Fibroblast of gingiva (primary cell): Measurements from ENCODE around the gene UCHL3.

Experiments used
- DNase-seq: peaks from one replicate; pipeline ENCODE4 v3.0.0-alpha.2; 2011; ENCODE audit warnings: low read depth

UCHL3 gene

GRCh38 chr13:75621147-75621546 lies 71.6 kb downstream of the UCHL3 start:
- peak; percentile 72 for DNase-seq

DNA sequence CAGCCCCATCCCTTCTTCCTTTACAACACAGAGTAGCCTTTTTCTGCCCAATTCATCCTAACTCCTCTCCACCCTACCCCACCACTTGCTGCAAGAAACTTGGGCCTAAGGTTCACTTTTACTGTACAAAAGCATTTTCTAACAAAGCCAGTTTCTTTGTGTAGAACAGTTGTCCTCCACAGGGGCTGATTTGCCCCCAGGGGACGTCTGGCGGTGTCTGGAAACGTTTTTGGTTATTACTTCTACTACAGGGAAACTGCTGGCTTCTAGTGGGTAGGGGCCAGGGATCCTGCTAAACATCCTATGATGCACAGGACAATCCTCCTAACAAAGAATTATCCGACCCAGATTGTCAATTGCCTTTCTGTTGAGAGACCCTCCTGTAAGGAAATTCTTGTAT lies 79.2 kb downstream of the UCHL3 start:
- DNase-seq, result no peak

DNA sequence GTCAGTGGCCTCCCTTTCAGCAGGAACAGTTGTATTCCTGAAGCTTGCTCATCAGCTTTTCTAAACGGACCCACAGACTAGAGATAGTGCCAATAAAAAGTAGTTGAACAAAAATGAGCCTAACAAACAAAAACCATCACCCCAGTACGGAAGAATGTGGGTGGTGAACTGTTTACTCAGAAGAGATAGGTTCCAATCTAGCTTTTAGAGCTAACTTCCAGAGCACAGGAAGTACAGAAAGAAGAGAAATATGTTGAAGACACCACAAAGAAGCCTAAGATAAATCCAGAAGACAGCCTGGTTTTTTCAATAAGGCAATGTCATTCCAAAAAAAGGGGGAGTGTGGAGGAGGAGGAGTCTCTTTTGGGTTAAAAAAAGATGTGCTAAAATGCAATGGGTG lies 83.7 kb downstream of the UCHL3 start:
- peak; percentile 76 for DNase-seq

GRCh38 chr13:75635101-75635827 lies 85.7 kb downstream of the UCHL3 start:
- peak; percentile 12 for DNase-seq

GRCh38 chr13:75635828-75636435 lies 86.3 kb downstream of the UCHL3 start, which contains the start of gene LMO7:
TSS of gene LMO7 (plus strand) at chr13:75636330. CDS start at chr13:75636658, 328 bp downstream.
- DNase-seq, result peak; percentile 62

- DNase-seq, result peak; percentile 20
Measured at GRCh38 chr13:75636436-75637180, 87.0 kb downstream of the UCHL3 start.

DNA sequence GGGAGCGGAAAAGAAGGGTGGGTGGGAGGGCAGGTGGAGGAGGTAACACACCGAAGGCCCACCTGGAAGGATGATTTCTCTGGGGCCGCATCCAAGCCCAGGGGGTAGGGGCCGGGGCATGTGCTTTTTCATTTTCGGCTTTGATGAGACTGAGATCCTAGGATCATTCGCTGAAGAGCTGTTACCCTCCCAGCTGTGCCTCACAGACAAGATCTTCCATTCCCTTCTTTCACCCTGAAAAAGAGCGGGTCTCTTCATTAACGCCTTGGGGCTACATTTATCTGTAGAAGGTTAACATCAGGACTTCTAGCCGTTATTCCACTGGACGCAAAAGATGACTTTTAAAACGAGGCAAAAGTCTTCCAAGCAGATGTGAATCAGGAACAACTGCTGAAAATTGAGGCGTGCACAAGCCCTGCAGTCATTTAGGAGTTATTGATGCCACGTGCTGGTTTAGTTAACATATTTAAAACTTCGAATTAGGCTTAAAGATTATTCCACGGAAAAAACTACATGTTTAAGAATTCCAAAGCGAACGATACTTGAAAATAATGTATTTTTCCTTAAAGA lies 87.7 kb downstream of the UCHL3 start:
- no peak for DNase-seq

DNA sequence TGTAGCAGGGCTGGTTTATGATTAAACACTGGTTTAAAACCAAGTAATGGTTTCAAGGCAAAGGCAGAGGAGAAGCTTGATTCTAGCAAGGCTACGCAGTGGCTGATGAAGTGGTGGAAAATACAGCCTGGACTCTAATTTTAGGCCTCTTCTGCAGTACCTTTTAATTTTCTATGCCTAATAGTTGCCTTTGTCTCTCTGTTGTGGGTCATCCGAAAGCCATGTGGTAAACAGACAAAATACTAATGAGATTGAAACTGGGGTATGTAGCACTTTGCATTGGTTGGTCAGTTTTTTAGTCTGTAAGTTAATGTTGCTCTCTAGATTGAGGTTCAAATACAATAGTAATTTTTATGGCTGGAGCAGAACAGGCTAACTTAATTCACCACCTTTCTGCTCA lies 89.9 kb downstream of the UCHL3 start:
- DNase-seq, result no peak

- no peak for DNase-seq
Measured at GRCh38 chr13:75641026-75641425, 91.4 kb downstream of the UCHL3 start.

DNA sequence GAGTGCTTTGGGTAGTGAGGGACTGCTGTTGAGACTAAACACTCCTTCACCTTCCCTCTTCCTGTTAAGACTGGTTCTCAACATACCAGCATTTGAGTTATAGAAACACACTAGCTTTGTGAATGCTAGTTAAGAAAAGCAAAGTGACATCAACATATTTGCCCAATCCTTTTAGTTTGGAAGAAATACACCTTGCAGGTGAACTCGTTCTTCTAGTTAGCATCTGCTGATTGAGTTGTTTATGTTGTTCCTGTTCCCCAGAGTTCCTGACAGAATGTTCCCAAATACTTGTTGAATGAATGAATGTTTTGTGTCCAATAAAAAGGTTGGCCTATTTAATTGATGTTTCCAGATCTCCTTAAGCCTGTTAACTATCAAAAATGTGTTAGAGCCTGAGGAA lies 93.6 kb downstream of the UCHL3 start:
- DNase-seq, result no peak

- DNase-seq, result peak; percentile 64
Measured at GRCh38 chr13:75643693-75644092, 94.1 kb downstream of the UCHL3 start.

DNA sequence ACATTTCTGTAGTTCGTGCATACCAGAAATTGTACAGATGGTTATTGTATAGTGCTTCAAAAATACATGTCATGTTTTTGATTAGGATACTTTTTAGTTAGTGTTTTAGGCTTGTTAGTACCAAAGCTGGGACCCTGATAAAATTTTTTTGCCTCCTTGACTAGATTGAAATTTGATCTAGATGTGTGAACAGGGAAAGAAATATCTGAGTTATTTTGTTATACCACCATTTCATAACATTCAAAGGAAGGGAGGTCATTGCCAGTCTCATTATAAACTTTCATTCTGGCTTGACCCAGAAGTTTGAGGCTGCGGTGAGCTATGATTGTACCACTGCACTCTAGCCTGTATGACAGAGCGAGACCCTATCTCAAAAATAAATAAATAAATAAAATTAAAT lies 95.5 kb downstream of the UCHL3 start:
- peak; percentile 21 for DNase-seq

- DNase-seq, result peak; percentile 36
Measured at GRCh38 chr13:75647126-75647784, 97.7 kb downstream of the UCHL3 start.

- no peak for DNase-seq
Measured at GRCh38 chr13:75648446-75648845, 98.9 kb downstream of the UCHL3 start.

DNA sequence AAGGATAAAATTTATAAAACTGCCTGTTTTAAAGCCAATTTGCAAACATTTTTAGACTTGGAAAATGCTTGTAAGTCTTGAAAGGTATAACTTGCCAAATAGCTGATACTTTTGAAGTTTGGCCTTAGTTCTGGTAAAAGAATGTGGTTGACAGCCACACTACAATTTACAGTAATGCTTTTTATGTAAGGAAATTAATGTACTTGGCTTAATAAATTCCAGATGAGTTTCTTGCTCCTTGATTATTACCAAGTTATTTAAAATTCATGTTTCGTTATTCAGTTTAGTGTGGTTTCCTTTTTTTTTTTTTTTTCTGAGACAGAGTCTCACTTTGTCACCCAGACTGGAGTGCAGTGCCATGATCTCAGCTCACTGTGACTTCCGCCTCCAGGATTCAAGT lies 101.4 kb downstream of the UCHL3 start:
- peak; percentile 38 for DNase-seq

- no peak for DNase-seq
Measured at GRCh38 chr13:75652726-75653125, 103.1 kb downstream of the UCHL3 start.
